Activated T-helper 9 cell treated with anti-CD3 and anti-CD28 coated beads, Interleukin-2, amount 50 U/mL, for 16 hours (primary cell): ENCODE results near the gene SUCLG1.
"Not testable (repeated sequence)": the region's sequence is repeated elsewhere in the genome, so short reads cannot be mapped to it uniquely, and the experiment has no call there.

Experiments
- DNase-seq: peaks from one replicate; pipeline ENCODE4 v3.0.0-alpha.2; 2020; ENCODE audit warnings: low read depth

The SUCLG1 gene

DNA sequence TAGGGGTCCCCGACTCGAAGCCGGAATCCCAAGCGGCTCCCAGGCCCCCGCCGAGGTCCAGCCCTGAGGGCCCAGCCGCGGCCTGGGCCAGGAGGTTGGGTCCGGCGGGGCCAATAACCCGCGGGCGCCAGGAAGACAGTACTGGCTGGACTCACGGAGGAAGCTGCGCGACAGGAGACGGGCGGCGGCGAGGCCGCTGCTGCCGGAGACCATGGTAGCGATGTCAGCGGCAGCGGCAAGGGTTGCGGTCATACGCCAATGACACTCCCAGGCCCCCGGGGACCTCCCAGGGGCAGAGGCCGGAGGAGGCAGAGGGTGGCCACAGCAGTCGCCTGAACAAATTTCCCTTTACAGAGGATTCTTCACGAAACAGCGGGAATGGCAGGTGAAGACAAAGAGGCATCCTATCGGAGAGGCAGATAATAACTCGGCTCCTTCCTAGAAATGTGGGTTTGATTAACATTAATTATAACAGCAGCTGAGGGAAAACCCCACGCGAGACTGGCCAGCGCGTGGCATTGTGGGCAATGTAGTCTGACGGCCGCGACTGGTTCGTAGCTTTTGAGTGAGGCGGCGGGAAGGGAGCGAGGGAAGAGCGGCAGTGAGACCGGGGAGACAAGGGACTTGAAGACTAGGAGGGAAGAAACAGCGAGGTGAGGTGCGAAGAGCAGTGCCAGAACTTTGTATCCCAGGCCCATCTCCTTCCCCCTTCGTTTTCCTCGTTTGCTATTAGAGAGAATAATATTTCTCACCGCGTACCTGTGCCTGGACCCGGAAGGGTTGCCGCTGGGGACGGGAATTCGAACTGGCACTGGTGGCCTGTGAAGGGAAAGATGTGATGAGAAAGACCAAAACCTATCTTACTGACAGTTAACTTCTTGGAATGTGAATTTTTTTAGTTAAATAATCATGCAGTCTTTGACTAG is at the start of gene SUCLG1:
Gene SUCLG1 (minus strand): TSS at position 263 of the 926 bp plus-strand sequence. CDS start 11 bp downstream, at position 252.
- peak; percentile 76 for DNase-seq

DNA sequence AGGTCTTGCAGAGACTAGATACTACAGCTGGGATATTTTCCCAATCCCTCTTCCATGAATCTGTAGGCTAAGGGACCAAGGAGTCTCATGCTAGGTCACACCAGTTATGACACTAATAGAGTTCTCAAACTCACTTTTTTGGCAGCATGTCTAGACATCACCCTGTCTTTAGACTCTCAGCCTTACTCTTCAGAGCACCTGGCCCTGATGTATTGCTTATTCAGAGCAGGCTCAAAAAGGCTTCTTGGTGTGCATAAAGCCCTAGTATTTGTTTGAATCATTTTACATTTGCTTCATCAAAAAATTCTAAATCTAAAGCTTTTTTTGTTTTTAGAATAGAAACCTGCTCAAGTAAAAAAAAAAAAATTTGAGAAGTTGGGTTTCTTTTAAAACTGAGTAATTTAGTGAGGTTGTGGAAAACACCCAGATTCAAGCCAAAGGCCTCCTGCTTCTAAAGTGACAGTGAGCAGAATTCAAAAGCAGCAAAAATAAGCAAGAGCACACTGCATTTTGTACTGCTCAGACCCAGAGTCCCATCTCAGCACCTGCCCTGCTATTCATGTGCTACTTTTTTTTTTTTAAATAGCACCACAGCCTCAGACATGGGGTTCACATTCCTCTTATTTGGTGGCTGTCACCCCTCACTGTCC is 39.2 kb upstream of the SUCLG1 start:
- DNase-seq: no peak

DNA sequence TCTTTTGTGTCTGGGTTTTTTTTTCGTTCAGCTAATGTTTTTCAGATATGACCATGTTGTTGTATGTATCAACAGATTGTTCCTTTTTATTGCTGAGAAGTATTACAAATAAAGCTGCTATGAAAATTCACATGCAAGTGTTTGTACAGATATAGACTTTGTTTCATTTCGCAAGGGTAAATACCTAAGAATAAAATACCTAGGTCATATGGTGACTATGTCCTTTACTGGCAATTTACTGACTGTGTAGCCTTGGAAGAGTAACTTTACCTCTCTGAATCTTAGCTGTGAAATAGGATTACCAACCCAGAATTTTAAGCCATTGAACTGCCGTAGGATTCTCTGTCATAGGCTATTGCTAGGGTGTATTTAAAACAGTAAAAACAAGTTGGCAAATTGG is 38.2 kb upstream of the SUCLG1 start:
- no peak for DNase-seq

DNA sequence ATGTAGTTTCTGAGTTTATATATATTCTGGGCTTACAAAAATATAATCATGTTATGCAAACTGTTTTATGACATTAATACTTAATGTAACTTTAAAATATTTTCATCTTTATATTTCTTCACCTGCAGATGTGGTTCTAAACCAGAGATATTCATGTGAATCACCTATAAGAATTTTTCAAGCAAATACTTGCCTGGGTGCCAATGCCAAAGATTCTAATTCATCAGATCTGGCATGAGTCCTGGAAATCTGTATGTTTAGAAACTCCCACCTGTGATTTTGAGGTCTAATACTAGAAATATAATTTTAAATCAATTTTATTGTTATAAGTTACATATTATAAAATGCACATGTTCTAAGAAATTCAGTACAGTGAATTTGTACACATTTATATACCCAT is 37.3 kb upstream of the SUCLG1 start:
- no peak for DNase-seq

DNA sequence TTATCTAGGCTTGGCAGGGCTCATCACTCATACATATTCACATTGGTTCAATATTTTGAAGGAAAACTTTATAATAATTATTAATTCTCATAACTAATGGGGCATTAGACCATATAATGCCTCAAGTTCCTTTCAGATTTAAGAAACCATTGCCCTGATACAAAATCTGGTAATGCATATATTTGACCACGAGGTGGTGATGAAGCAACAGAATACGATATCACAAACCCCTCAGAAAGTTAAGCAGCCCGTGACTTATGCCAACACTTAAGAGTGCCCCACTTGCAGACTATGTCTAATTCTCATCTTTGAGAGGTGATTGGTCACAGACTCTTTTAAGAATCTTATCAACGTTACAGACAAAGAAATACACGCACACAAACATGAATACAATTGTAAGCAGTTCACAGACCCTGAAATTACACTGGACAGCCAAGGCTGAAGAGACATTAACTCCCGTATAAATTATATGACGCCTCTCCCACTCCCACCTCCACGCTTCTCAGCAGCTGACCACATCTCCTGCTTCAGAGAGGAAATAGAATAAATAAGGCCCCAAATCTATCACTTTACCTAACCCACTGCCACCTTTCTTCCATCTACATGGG is 36.6 kb upstream of the SUCLG1 start:
- no peak for DNase-seq

DNA sequence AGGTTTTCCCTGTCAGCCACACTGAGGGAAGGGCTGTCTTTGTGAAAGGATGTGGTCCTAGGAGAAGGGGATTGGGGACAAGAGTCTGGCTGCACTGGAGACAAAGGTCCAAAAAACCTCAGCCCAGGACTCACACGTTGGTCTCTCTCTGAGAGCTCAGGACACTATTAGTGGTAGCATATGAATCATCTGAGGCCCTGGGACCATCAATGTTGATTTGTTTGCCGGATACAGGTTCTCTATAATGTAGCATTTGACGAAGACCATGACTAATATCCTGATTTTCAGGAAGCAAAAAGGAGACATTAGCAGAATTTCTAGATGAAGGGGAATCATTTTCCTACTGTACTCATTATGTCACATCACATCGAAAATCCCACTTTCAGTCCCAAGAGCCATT is 35.0 kb upstream of the SUCLG1 start:
- DNase-seq: no peak

DNA sequence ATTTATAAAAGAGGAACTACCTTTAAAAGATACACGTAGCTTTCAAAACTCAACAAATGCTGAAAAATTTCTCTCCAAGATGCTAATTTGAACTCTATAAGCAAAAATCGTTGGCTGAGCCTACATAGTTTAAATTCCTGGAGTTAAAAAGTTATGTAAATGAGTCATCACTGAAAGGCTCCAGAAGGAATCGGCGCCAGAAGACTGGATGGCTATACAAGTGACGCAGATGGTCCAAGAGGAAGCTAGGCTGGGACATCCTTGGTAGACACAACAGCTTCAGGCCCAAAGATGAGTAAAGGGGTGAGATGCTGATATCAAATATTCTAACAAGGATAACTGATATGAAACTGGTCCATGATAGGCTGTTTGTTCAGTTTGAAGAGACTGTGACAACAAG is 34.4 kb upstream of the SUCLG1 start:
- no peak for DNase-seq

DNA sequence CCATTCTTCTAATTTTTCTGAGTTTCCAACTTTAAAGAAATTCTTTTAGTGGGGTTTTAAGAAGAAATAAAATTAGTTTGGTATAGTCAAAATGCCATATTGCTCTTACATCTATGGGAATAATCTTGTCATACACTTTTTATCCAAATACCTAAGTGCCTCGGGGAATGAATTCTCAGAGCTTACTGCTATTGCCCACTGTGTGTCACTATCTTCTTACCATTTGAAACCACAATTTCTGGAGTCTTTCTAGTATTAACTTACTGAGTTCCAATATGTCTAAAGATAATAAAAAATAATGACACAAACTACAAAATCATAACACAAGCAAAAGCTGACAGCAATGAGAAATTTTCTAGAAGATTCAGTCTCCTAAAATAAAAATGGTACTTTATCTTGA is 33.5 kb upstream of the SUCLG1 start:
- DNase-seq: no peak

DNA sequence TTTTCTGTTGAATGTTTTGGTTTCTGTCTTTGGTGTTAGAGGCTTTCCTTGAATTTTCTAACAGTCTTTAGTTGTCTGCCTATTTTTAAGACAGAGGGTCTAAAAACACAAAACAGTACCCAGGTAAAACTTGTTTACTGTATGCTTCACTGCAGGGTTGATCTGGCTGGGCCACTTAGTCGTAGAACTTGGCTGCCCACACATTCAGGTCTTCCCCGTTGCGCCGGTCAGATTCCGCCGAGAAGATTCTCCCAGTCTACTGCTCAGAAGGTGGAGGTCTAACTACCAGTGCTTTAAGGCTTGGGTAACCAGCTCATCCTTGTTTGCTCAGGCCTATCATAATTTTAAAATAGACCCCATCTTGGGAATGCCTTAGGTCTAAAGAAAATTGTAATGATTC is 32.7 kb upstream of the SUCLG1 start:
- DNase-seq: no peak

DNA sequence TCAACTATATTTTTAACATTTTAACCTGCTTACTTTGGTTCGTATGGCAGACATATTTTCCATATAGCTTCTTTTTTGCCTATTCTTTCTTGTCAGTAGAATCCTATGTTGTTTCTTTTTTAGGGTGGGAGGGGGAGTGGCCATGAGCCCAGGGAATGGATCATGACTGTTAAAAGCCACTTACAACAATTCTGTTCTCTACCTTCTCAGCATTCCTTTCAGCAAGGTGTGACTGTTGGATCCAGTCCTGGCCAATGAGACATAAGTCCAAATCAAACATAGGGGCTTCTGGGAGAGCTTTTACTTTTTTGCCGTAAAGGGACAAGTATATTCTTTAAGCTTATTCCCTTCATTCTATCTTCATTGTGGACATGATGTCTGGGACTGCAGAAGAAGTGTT is 32.2 kb upstream of the SUCLG1 start:
- no peak for DNase-seq

DNA sequence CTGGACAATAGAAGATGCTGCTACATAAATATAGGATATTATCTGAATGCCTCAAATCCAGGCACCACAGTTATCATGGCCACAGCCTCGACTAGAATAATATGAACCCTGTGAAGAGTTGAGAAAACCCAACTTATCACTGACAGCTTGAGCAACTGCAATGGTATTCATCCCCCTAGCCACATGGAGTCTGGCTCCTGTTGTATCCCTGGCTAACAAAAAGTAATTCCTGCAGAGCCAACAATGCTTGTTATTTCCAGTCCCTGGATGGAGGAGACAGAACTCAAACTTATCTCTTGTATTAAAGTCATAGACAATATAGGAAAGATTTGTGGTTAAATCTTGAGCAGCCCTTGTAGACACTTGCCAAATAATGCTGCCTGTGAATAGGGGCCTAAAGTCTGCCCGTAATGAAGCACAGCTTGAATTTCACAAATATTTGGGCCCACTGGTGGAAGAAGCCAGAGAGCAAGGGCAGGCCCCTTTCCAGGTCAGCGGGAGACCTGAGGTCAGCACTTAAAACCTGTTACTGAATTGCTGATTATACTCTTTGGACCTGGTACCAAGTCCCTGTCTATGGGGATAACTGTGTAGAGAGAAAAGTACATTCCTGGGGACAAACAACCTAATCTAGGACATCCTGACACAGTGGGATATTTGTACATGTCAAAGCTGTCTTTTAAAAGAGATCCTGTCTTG is 28.4 kb upstream of the SUCLG1 start:
- DNase-seq: no peak

DNA sequence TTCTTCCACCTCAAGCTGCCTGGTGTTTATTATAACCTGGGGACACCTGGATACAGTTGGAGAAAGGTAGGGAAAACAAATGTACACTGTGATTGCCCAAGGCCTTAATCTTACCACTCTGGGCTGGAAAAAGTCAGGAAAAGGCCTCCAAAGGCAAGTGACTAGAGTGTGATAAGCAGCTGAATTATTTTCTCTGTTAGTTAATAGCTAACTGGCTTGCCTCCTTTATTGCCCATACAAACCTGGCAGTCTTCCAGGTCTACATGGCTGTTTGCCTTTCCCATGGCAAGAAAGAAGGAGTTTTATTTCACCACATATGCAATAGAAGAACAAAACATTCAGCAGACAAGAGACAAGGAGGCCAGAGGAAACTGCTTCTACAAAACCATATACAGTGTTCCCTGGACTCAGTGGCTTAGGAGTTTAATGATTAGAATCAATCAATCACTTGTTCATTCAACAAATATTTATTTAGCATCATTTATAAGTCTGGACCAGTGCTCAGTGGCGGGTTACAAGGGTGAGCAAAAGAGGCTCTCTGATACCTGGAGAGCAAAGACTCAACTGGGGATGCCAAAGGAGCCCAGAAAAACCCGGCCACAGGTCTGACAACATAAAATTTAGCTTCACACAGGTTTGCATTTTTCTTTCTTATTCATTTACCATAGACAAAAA is 27.5 kb upstream of the SUCLG1 start:
- DNase-seq: no peak

DNA sequence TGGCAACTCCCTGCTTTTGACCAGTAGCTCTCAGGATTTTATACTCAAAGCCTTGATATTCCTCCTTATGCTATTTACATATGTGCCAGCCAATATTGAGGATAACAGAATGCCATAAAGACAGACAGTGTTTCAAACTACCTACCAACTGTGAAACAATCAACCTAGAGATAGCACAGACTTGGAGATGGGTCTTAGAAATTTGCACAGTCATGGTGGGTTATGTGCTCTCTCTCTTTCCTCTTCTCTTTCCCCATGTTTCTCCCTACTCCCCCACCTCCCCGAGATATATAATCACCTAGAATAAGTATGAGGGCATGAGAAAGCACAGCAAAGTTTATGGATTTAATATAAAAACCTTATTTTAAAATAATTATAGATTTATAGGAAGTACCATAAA is 24.2 kb upstream of the SUCLG1 start:
- DNase-seq: no peak

DNA sequence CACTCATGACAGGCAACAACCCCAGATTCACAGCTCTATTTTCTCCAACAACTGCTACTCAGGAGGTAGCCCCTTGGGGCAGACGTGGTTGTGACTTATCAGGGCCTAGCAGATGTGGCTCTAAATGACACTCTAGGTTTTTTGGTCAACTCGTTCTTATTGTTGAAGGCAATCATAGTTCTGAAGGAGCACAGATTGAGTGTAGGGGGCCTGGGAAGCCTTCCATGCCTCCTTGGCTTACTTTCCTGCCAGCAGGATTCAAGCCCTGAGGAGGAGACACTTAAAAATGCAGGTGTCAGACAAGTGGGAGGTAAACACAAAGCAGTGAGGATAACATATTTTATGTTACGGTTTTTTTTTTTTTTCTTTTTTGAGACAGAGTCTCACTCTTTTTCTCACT is 23.5 kb upstream of the SUCLG1 start:
- DNase-seq: no peak

DNA sequence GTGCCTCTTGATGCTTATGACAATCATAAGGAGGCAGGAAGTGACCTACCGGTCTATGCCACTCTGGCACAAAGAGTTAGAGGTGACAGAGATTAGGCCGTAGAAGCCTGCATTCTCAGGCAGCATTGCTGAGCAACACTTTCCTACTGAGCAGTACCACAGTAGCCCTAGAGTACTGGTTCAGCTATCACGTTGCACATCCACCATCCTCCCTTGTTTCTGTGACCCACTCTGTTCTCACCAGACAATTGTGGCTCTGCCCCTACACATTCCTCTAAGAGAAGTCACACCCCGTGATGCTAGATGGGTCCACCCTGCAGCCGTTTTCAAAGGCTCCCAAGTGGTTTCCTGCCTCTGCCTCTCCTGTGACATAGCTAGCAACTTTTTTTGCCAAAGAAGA is 22.6 kb upstream of the SUCLG1 start:
- DNase-seq: no peak

DNA sequence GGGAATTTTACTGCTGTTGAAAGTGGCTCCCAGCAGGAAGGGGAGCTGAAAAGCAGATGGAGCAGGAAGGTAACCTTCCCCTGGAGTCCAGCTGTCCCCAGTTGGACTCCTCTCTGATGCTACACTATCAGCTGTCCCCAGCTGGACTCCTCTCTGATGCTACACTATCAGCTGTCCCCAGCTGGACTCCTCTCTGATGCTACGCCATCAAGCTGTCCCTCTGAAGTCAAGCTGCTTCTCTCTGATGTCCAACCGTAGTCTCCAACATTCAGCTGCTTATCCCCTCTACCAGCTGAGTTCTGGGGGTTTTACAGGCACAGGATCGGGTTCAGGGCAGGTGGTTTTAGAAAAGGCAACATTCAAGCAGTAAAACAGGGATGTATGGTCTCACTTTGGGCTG is 19.8 kb upstream of the SUCLG1 start:
- DNase-seq: no peak

DNA sequence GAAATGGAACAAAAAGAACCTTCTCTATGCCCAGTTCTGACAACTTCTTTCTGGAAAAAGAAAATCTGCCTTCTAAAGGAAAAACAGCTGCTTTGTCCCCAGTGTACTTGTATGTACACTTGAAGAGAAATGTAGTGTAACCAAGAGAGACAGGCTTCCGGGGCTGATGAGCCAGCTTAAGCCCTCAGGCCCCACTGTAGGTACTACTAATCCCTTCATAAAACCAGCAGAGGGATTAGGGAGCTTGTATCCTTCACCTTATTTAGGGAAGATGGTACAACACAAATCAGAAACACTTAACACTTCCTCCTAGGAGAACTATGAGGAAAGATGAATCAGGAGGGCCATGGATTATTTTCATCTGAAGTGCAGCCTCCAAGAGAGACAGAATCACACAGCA is 18.8 kb upstream of the SUCLG1 start:
- DNase-seq: no peak

DNA sequence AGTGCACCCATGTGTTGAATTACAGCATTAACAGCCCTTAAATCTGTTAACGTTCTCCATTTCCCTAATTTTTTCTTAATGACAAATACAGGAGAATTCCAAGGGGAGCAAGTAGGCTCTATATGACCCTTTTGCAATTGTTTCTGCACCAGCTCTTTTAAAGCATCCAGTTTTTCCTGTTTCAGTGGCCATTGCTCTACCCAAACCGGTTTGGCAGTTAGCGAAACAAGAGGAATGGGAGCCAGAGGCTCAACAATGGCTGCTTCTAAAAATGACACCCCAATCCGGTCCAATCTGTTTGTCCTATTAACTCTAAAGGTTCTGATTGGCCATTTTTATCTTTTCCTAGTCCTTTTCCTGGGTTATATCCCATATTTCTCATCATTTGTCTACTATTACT is 15.1 kb upstream of the SUCLG1 start:
- DNase-seq: no peak

DNA sequence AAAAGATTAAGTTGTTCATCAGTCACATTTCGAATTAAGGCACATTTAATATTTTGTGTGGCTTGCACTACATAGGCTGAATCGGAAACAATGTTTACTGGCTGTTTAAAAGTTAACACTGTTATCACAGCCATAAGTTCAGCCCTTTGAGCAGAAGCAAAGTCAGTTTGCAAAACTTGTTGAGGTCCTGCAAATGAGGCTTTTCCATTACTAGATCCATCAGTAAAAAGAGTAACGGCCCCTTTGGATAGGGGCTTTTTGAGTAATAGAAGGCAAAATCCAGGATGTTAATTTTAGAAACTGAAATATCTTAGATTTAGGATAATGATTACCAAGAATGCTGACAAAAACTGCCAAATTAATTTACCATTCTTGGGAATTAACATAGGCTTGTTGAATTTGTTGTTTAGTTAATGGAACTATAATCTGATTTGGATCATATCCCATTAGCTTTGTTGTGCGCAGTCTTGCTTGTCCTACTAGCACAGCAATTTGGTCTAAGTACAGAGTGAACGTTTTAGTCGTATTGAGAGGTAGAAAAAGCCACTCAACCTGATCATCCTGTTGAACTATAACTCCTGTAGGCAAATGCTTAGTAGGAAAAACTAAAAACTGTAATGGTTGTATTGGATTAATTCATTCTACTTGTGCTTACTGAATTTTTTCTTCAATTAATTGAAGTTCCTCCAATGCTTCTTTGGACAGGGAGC is 13.9 kb upstream of the SUCLG1 start:
- DNase-seq: no peak

DNA sequence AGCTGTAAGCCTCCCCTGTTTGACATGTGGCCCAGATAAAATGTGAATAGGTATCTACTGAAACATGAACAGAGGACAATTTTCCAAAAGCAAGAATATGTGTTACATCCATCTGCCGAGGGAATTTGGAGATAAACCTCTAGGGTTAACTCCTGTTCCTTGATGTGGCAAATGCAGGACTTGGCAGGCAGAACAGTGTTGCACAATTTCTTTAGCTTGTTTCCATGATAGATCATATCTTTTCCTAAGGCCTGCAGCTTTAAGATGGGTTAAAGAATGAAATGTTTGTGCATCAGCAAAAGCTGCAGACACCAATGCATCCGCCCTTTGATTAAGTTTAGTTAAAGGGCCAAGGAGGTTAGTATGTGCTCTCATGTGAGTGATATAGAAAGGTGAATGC is 13.3 kb upstream of the SUCLG1 start:
- DNase-seq: not testable (repeated sequence)

DNA sequence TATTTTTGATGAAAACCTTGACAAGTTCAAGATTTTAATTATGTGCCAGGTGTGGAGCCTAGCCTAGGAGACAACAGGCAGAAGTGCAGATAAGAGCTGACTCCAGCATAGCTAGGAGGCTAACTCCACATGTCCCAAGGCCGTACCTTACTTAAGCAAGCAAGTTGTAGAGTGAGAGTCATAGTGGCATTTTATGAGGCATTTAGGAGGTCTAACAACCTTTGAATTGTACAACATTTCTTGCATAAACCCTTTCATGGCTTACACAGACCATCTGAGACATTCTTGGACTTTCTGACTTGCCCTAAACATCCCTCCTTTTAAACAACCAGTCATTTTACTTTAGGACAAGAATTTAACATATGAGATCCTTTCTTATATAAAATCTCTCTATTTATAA is 8.3 kb upstream of the SUCLG1 start:
- no peak for DNase-seq
